Measurements from ENCODE around the gene PDE7B. TPM values are rescaled to one million over a fixed set of nuclear protein-coding genes. Genes with fewer than 3 reads are reported as not detected.

Gene PDE7B
- total RNA-seq, 4 donors from 2014 or later: 1.4 to 11.6 (median 3.5) TPM

- H3K27me3 ChIP-seq: no peaks in the 10 kb centered on the region
- TF ChIP-seq, protein P1, sequence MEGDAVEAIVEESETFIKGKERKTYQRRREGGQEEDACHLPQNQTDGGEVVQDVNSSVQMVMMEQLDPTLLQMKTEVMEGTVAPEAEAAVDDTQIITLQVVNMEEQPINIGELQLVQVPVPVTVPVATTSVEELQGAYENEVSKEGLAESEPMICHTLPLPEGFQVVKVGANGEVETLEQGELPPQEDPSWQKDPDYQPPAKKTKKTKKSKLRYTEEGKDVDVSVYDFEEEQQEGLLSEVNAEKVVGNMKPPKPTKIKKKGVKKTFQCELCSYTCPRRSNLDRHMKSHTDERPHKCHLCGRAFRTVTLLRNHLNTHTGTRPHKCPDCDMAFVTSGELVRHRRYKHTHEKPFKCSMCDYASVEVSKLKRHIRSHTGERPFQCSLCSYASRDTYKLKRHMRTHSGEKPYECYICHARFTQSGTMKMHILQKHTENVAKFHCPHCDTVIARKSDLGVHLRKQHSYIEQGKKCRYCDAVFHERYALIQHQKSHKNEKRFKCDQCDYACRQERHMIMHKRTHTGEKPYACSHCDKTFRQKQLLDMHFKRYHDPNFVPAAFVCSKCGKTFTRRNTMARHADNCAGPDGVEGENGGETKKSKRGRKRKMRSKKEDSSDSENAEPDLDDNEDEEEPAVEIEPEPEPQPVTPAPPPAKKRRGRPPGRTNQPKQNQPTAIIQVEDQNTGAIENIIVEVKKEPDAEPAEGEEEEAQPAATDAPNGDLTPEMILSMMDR (IDR thresholded peaks at IDR 0.05): no peak
- no peak for TF ChIP-seq POLR2A (IDR thresholded peaks at IDR 0.05)
- H3K36me3 ChIP-seq: no peaks in the 10 kb centered on the region
- DNase-seq: no peak
- H3K4me3 ChIP-seq: no peak overlapping the region
- H3K9me3 ChIP-seq: no peaks in the 10 kb centered on the region
- no peaks in the 10 kb centered on the region for H3K4me1 ChIP-seq
- no peak overlapping the region for H3K27ac ChIP-seq
Observed at GRCh38 chr6:136191606-136192312, 340.3 kb downstream of the PDE7B start.

GRCh38 chr6:136192902-136193301 lies 341.4 kb downstream of the PDE7B start:
- Histone ChIP-seq H3K4me3 (no peak overlapping the region), H3K27ac (no peak overlapping the region), H3K9me3 (no peaks in the 10 kb centered on the region), H3K36me3 (no peaks in the 10 kb centered on the region), H3K27me3 (no peaks in the 10 kb centered on the region), H3K4me1 (no peaks in the 10 kb centered on the region)
- no peak for DNase-seq
- TF ChIP-seq, protein P1 (IDR thresholded peaks at IDR 0.05): no peak
- TF ChIP-seq POLR2A (IDR thresholded peaks at IDR 0.05): no peak

GRCh38 chr6:136201732-136202131 lies 350.2 kb downstream of the PDE7B start:
- no peak for DNase-seq
- TF ChIP-seq, protein P1 (IDR thresholded peaks at IDR 0.05): no peak
- no peak for TF ChIP-seq POLR2A (IDR thresholded peaks at IDR 0.05)

DNA sequence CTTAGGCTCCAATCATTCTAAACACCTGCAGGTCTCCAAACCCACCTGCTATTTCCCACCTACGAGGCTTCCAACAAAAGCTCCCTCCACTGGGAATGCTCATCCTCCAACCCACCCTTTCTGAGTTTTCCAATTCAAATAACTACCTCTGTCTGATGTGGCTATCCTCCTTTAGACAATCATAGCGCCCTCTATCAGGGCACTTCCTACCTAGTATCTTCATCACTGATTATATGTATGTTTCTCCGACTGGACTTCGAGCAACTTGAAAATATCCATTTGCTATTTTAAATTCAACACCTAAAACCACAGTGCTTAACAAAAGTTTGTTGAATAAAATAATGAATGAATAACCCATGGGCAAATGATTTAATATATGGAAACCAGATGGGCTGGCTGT lies 357.3 kb downstream of the PDE7B start:
- no peak for DNase-seq
- no peak for TF ChIP-seq POLR2A (IDR thresholded peaks at IDR 0.05)
- TF ChIP-seq, protein P1 (IDR thresholded peaks at IDR 0.05): no peak
- H3K27ac ChIP-seq: no peak overlapping the region
- no peaks in the 10 kb centered on the region for H3K4me1 ChIP-seq
- H3K9me3 ChIP-seq: no peaks in the 10 kb centered on the region
- H3K36me3 ChIP-seq: no peaks in the 10 kb centered on the region
- H3K4me3 ChIP-seq: no peak overlapping the region
- no peaks in the 10 kb centered on the region for H3K27me3 ChIP-seq

More at GRCh38 chr6:136201732-136202131, 350.2 kb downstream of the PDE7B start:
- no peak overlapping the region for H3K4me3 ChIP-seq
- H3K27ac ChIP-seq: no peak overlapping the region
- H3K4me1 ChIP-seq: no peaks in the 10 kb centered on the region
- no peaks in the 10 kb centered on the region for H3K9me3 ChIP-seq
- no peaks in the 10 kb centered on the region for H3K36me3 ChIP-seq
- no peaks in the 10 kb centered on the region for H3K27me3 ChIP-seq

DNA sequence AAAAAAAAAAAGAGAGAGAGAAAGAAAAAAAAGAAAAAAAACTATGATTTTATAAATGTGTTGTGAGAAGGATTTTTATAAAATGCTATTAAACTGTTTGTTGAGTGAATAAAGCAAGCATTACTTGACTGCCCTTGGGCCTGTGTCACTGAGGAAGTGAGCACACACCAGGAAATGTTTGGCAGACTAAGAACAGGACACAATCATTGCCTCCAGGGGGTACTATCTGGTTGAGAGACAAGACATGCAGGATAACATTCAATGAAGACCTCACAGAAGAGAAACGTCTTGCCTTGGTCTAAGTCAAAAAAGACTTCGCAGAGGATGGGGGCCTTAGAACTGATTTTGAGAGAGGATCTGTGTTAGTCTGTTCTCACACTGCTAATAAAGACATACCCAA lies 358.0 kb downstream of the PDE7B start:
- Histone ChIP-seq H3K4me1 (no peaks in the 10 kb centered on the region), H3K27ac (no peak overlapping the region), H3K36me3 (no peaks in the 10 kb centered on the region), H3K27me3 (no peaks in the 10 kb centered on the region), H3K9me3 (no peaks in the 10 kb centered on the region), H3K4me3 (no peak overlapping the region)
- TF ChIP-seq POLR2A (IDR thresholded peaks at IDR 0.05): no peak
- TF ChIP-seq, protein P1 (IDR thresholded peaks at IDR 0.05): no peak
- DNase-seq: no peak

Data from Peyer's patch (tissue), 4 donors.